NCI-H460 (cell line): ENCODE data around the gene ADCY9. TPM values are rescaled to one million over a fixed set of nuclear protein-coding genes. Genes with fewer than 3 reads are reported as not detected.

Experiments
- DNase-seq: peaks from one replicate; pipeline ENCODE4 v3.0.0-alpha.2; 2016; ENCODE audit warnings: low read depth; ENCODE audit errors: extremely low read depth
- total RNA-seq: library from RNA; depleted of rRNA; stranded (reverse); fragments of >200 nt; shearing (Covaris generic); gene quantifications from 2 replicates; pipeline ENCODE4 v1.2.3, GENCODE V29; 2014

ADCY9 gene
- total RNA-seq, 1 experiment from 2014 or later = 8.8 TPM

DNA sequence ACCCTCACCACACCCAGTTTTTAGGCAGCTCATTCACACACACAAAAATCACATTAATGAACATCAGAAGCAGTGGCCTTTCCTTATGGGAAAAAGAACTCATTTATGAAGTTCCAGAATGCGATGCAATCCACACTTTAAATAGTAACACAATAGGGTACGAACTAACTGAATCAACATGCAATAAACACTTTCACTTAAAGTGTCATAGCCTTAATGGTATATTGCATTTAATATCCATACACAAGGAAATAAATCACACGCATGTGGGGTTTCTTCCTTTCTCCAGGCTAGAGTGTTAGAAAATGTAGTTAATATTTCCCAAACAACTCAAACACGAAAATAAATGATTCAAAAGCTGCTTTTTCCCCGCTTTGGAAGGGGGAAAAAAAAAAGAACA is 19.7 kb downstream of the ADCY9 start:
- DNase-seq = no peak

DNA sequence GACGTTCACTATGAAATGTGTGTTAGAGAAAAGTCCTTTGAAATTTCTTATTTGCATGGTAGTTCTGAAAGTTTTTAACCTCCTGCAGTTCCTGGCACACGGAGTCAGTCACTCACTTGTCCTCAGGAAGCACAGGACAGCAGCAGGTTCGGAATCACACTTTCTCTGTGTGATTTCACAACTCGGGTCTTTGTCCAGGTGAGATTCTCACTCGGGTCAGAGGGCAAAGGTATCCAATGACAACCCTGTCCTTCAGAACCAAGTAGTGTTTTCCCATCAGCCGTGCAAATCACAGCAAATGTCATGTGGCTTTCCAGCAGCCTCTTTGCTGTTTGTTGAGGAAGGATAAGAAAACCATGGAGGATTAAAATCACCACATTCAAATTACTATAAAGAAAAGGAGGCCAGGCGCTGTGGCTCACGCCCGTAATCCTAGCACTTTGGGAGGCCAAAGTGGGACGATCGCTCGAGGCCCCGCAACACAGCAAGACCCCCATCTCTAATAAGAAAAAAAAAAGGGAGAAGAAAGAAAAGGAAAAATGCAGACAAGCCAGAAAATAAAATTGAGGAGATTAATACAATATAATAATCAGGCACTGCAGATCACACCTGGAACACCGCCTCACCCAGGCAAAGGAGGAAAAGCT is 22.0 kb downstream of the ADCY9 start:
- DNase-seq = no peak

DNA sequence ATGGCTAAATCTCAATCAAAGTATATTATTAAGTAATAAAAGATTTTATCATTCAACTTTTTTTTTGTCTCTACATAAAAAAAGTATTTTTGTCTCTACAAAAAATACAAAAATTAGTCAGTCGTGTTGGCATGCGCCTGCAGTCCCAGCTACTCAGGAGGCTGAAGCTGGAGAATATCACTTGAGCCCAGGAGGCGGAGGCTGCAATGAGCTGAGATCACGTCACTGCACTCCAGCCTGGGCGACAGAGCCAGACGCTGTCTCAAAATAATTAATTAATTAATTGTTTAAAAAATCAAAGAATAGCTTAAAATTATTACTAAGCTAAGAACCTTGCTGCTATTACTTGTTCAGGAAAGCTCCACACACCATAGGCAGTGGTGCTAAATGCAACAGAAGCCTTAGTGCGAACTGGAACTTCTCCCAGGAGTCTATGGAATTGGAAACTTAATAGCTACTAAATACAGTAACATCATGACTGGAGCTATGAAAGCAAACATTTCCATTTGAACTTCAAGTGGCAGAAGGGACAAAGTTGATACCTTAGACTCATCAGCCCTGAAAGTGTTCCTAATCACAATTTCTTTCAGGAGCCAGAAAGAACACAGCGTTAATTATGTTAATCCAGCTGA is 22.6 kb downstream of the ADCY9 start:
- DNase-seq = no peak

- no peak for DNase-seq
Observed at GRCh38 chr16:4092547-4093265, 23.5 kb downstream of the ADCY9 start.

GRCh38 chr16:4091240-4092012 is 24.8 kb downstream of the ADCY9 start:
- no peak for DNase-seq

DNA sequence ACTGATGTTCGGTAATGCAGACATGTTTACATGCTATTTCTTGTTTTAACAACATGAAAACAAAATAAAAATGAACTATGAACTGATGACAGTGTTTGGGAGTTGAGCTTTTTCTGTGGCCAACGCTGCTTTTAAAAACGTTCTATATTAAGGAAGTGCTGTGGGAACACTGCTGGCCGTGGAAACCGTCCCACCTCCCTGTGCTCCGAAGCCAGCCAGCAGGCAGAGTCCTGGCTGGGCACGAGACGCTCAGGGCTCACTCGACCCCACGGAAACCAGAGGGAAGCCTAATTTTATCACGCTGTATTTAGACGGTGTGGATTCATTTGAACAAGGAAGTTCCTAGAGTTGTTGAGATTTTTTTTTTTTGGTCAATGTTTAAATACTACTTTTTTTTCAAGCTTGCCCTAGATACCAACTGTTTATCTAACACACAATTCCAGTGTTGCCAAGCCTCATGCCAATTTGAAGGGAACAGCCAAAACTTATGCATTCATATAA is 25.8 kb downstream of the ADCY9 start:
- no peak for DNase-seq

DNA sequence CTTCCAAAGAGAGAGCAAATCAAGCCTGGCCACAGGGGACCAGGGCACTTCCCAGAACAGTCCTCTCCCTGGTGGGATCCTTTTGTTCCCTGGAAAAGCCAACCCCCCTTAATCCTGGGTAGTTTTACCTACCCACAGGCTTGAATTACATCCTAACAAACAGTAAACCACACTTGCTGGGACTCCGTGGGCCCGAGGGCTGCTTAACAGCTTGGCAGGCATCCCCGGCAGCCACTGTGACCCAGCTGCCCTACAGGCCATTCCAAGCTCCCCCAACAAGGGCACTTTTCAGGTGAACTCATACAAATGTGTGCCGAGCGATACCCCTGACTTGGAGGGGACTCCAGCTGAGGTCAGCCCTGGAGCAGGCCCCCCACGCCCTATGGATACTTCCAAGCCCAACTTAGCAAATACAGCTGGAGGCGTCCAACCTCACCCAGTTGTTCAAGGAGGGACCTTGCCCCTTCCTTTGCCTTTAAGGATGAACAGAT is 26.4 kb downstream of the ADCY9 start:
- no peak for DNase-seq

- no peak for DNase-seq
Observed at GRCh38 chr16:4089251-4089810, 26.9 kb downstream of the ADCY9 start.

DNA sequence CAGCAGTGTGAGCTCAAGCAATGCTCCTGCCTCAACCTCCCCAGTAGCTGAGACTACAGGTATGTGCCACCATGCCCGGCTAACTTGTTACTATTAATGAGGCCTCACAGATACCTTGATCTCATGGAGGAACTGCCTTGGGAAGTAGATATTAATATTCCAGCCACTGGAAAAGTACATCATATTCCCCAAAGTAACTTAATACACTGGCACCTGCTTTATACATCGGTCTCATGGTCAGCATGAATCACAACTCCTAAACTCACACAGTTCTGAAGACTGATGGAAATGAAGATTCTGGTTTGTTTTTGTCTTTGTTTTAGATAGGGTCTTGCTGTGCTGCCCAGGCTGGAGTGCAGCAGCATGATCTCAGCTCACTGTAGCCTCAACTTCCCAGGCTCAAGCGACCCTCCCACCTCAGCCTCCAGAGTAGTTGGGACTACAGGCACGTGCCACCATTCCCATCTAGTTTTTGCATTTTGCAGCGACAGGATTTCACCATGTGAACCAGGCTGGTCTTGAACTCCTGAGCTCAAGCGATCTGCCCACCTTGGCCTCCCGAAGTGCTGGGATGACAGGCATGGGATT is 28.2 kb downstream of the ADCY9 start:
- DNase-seq = no peak

- DNase-seq = no peak
Observed at GRCh38 chr16:4087099-4087885, 28.9 kb downstream of the ADCY9 start.

GRCh38 chr16:4086153-4086552 is 30.1 kb downstream of the ADCY9 start:
- no peak for DNase-seq

DNA sequence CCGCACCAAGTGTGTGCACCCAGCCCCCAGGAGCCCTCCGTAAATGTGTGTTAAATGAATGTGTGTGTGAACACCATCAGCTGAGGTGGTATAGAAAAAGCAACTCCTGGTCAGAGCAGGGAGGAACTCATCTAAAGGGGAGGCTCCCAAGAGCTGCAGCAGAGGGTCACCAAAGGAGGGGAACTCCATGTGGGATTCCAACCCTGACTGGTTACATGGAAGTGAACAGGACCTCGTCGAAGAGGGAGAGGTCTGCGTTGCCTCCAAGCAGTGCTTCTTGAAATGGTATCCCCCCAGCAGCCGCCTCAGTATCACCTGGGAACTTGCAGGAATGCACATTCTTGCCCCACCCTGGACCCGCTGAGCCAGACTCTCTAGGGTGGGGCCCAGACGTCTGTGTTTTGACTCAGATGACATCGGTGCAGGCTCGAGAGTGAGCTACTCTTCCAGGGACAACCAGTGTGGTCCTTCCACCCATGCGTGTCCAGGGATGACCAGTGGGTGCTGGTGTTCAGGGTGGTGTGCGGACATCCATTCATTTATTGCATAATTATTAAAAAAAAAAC is 30.8 kb downstream of the ADCY9 start:
- DNase-seq = no peak

DNA sequence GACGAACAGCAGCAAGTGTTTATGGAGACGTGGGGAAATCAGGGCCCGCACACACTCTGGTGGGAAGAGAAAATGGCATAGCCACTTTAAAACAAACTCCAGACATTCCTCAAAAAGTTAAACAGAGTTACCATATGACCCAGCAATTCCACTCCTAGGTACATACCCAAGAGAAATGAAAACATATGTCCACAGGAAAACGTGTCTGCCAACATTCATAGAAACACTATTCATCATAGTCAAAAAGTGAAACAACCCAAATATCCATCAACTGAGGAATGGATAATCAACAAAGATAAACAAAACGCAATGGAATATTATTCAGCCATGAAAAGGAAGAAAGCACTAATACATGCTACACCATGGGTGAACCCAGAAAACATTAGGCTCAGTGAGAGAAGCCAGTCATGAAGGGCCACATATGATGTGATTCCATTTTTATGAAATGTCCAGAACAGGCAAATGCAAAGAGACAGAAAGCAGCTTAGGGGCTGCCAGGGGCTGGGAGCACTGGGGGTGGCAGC is 32.8 kb downstream of the ADCY9 start:
- no peak for DNase-seq

DNA sequence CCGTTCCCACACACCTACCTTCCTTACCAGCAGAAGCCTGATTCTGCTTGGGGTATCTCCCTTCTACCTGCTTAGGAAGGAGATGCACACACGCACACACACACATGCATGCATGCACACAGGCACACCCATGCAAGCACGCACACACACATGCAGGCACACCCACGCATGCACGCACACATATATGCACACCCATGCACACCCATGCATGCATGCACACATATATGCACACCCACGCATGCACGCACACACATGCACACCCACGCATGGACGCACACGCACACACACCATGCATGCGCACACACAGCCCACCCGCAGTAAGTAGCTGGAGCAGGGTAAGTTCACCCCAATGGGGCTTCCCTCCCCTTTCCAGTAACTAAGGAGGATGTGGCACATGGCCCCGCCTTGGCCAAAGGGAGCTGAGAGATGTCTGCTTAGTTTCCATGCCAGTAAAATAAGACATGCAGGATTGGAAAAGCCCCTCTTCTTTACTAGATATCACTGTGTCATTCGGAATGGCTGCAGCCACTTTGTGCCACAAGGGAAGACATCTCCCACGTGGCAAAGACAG is 33.7 kb downstream of the ADCY9 start:
- no peak for DNase-seq

DNA sequence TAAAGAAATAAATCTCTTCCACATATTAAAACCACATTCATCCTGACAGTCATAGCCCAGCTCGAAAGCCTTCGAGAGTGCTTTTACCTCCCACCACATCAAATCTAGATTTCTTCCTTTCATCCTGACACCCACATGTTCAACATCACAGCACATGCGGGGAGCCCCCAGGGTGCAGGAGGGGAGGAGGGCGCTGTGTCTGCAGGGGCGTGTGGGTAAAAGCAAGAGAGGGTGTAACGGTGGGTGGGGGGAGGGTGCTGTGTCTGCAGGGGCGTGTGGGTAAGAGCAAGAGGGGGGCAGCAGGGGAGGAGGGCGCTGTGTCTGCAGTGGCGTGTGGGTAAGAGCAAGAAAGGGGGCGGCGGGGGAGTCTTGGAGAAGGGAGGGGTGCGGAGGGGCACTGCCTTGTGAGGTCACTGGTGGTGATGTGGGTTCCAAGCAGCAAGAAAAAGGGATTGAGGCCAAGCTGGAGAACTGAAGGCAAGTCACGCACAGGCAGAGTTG is 34.7 kb downstream of the ADCY9 start:
- no peak for DNase-seq

DNA sequence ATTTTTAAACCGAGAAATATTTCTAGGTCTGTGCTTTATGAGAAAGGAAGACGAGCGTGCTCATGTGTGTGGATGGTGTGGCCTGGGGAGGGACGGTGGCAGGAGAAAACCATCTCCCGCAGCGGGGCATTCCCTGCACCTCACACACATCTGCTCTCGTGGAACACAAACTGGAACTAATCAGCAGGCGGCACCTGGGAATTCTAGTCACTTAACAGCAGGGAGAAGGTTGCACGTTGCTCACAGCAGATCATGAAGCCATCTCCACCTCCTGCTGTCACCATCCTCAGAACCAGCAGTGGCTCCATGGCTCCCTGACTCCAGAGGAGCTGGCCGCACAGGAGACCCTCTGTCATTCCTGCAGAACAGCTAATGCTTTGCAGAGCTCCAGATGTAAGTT is 35.2 kb downstream of the ADCY9 start:
- DNase-seq = no peak

- no peak for DNase-seq
Observed at GRCh38 chr16:4077174-4077649, 39.0 kb downstream of the ADCY9 start.

GRCh38 chr16:4075534-4075933 is 40.7 kb downstream of the ADCY9 start:
- no peak for DNase-seq
